ENCODE measurements around the gene SRRM5.

- TF ChIP-seq CTCF (IDR thresholded peaks at IDR 0.05; ENCODE audit: low read length) (no peak), EZH2 (optimal IDR thresholded peaks at IDR 0.05; ENCODE audit: low read depth, low read length) (no peak), EZH2phosphoT487 (IDR thresholded peaks at IDR 0.05; ENCODE audit: low read length) (no peak)
Measured at GRCh38 chr19:43612374-43612773, 486 bp downstream of the SRRM5 start.

Measured in MM.1S (cell line).